Measurements from ENCODE around the gene HSPB6.

The HSPB6 gene

DNA sequence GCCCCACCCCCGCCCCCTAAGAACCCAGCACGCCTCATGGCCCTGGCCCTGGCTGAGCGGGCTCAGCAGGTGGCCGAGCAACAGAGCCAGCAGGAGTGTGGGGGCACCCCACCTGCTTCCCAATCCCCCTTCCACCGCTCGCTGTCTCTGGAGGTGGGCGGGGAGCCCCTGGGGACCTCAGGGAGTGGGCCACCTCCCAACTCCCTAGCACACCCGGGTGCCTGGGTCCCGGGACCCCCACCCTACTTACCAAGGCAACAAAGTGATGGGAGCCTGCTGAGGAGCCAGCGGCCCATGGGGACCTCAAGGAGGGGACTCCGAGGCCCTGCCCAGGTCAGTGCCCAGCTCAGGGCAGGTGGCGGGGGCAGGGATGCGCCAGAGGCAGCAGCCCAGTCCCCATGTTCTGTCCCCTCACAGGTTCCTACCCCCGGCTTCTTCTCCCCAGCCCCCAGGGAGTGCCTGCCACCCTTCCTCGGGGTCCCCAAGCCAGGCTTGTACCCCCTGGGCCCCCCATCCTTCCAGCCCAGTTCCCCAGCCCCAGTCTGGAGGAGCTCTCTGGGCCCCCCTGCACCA is 30.5 kb upstream of the HSPB6 start:
- in situ Hi-C loops (cut with MboI; ENCODE audit: low pct_unique_long_range_greater_than_20kb, low sequenced_read_pairs): no loop called here
- no peak for DNase-seq

DNA sequence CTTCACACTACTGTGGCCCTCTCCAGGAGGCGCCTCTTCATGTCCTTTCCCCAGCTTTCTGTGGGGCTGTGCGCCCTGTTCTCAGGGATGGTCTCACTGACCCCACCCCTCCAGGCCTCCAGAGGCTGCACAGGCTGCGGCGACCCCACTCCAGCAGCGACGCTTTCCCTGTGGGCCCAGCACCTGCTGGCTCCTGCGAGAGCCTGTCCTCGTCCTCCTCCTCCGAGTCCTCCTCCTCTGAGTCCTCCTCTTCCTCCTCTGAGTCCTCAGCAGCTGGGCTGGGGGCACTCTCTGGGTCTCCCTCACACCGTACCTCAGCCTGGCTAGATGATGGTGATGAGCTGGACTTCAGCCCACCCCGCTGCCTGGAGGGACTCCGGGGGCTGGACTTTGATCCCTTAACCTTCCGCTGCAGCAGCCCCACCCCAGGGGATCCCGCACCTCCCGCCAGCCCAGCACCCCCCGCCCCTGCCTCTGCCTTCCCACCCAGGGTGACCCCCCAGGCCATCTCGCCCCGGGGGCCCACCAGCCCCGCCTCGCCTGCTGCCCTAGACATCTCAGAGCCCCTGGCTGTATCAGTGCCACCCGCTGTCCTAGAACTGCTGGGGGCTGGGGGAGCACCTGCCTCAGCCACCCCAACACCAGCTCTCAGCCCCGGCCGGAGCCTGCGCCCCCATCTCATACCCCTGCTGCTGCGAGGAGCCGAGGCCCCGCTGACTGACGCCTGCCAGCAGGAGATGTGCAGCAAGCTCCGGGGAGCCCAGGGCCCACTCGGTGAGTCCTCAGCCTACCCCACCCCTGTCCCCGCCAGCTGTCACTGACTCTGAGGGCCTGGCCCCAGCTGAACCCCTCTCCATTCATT is 29.7 kb upstream of the HSPB6 start:
- DNase-seq: no peak
- in situ Hi-C loops (cut with MboI; ENCODE audit: low pct_unique_long_range_greater_than_20kb, low sequenced_read_pairs): no loop called here

DNA sequence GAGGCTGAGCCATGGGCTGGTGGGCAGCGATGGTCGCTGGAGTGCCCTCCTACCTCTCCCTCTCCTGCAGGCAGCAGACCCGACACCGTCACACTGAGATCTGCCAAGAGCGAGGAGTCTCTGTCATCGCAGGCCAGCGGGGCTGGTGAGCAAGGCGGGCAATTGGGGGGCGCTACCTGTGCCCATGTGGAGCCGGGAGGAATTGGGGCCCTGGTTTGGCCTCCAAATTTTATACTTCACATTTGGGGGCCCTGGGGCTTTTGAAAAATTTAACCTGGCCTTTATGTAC is 28.5 kb upstream of the HSPB6 start:
- DNase-seq: no peak
- in situ Hi-C loops (cut with MboI; ENCODE audit: low pct_unique_long_range_greater_than_20kb, low sequenced_read_pairs): no loop called here

DNA sequence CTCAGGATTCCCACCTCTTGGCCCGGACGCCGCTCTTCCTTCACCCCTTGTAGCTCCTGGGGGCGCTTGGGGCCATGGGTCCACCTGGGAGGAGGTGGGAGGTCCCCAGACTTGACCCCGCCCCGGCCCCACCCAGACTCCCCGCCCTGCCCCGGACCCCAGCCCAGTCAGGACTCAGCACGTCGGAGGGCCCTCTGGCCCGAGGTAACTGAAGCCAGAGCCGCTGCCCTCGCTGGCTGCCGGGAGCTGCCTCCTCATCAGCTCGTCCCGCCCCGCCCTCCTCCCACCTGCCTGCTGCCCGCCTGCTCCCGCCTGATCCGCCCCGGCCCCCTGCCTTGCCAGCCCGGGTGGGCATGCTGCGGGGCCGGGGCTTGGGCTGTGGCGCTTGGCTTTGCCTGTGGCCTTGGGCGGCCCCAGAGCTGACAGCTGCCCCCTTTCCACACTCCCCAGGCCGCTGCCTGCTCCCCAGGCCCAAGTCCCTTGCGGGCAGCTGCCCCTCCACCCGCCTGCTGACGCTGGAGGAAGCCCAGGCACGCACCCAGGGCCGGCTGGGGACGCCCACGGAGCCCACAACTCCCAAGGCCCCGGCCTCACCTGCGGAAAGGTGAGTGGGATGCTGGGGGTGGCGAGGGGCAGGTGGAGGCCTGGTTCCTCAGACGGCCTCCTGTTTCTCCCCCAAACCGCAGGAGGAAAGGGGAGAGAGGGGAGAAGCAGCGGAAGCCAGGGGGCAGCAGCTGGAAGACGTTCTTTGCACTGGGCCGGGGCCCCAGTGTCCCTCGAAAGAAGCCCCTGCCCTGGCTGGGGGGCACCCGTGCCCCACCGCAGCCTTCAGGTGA is 27.9 kb upstream of the HSPB6 start:
- in situ Hi-C loops (cut with MboI; ENCODE audit: low pct_unique_long_range_greater_than_20kb, low sequenced_read_pairs): no loop called here
- no peak for DNase-seq

DNA sequence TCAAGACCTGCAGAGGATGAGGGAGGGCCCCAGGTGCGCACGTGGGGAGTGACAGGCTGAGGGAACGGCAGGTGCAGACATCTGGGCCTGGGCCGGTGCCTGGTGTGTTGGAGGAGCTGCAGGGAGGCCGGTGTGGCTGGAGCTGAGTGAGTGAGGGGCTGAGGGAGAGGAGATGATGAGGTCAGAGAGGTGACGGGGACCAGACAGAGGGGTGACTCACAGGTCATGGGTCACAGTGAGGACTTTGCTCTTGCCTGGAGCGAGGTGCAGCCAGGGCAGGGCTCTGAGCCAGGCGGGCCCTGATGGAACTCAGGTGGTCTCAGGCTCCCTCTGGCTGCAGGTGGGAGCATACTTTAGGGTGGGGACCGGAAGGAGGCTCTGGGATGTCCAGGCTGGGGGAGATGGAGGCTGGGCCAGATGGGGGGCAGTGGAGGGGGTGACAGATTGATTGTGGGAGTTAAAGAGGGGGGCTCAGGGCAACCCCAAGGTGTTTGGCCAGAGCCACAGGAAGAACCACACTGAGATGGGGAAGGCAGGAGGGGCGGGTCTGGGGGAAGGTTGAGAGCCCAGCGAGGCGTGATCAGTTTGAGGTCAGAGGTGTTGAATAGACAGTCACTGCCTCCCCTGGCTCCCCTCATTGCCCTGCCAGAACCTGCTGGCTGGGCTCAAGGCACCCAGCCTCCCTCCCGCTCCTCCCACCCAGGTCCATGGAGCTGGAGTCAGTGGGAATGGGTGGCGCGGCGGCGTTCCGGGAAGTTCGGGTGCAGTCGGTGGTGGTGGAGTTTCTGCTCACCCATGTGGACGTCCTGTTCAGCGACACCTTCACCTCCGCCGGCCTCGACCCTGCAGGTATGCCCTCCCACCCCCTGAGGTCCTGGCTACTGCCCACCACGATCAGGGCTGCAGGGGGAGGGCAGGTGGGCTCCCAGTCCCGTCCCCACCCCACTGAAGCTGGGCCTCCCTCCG is 26.9 kb upstream of the HSPB6 start:
- in situ Hi-C loops (cut with MboI; ENCODE audit: low pct_unique_long_range_greater_than_20kb, low sequenced_read_pairs): no loop called here
- DNase-seq: no peak

DNA sequence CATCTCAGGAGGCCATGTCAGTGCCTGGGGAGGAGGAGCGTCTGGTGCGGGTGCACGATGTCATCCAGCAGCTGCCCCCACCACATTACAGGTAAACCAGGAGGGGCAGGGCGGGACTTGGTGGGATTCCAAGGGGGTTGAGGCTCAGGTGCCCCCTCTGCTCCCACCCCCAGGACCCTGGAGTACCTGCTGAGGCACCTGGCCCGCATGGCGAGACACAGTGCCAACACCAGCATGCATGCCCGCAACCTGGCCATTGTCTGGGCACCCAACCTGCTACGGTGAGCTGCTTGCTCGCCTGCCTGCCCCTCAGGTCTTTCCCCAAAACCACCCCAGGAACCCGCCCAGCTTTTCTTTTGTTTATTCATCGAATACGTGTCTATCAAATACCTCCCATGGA is 25.8 kb upstream of the HSPB6 start:
- in situ Hi-C loops (cut with MboI; ENCODE audit: low pct_unique_long_range_greater_than_20kb, low sequenced_read_pairs): no loop called here
- DNase-seq: no peak

DNA sequence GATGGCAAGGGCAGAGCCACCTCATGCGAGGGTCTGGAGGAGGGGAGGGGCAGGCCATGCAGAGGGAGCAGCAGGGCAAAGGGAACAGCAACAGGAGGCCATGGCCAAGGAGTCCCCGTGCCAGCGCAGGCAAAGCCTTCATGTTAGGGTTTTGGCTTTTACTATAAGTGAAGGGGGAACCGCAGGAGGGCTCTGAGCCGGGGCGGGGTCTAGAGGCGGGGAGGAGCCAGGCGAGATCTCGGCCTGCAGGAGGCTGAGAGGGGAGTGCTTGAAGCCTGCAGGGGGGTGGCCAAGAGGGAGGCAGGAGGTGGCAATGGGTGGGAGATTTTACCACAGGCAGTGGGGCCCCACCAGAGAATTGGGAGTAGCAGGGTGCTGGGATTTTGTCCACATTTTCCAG is 24.8 kb upstream of the HSPB6 start:
- in situ Hi-C loops (cut with MboI; ENCODE audit: low pct_unique_long_range_greater_than_20kb, low sequenced_read_pairs): no loop called here
- DNase-seq: no peak

DNA sequence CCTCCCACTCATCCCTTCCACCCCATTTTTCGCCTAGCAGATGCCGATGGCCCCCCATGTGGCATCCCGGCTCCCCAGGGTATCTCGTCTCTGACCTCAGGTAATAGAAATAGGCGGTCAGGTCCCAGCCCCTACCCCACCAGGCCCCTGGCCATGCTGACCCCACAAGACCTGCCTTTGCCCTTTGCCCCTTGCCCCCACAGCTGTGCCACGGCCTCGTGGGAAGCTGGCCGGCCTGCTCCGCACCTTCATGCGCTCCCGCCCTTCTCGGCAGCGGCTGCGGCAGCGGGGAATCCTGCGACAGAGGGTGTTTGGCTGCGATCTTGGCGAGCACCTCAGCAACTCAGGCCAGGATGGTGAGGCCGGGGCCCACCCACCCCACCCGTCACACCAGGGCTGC is 23.9 kb upstream of the HSPB6 start:
- in situ Hi-C loops (cut with MboI; ENCODE audit: low pct_unique_long_range_greater_than_20kb, low sequenced_read_pairs): no loop called here

DNA sequence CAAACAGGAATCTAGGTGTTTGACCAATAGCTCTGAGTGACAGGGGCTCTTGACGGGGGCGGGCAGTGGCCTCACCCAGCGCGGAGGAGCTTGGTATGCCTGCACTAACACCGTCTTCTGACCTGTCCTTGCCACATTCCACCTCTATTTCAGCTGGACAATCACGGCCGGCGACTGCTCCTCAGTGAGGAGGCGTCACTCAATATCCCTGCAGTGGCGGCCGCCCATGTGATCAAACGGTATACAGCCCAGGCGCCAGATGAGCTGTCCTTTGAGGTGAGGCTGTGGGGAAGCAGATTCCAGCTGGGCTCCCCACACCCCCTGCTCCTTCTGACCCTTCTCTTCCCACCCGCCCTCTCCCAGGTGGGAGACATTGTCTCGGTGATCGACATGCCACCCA is 23.2 kb upstream of the HSPB6 start:
- in situ Hi-C loops (cut with MboI; ENCODE audit: low pct_unique_long_range_greater_than_20kb, low sequenced_read_pairs): no loop called here
- no peak for DNase-seq

More for the DNA sequence above, 23.9 kb upstream of the HSPB6 start:
- DNase-seq: no peak

DNA sequence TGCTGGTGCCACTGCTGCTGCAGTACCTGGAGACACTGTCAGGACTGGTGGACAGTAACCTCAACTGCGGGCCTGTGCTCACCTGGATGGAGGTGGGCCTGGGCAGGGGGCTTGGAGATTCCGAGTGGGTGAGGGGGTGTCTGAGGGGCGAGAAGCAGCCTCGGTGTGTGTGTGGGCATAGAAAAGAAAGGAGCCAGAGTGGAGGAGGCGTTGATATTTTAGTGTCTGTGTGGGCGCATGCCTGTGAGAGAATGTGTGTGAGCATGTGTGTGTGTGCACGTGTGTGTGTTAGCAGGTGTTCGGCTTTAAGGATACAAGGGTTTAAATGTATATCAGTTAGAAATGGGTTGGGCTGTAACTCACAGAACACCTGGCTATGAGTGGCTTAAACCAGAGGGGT is 22.2 kb upstream of the HSPB6 start:
- no peak for DNase-seq
- in situ Hi-C loops (cut with MboI; ENCODE audit: low pct_unique_long_range_greater_than_20kb, low sequenced_read_pairs): no loop called here

DNA sequence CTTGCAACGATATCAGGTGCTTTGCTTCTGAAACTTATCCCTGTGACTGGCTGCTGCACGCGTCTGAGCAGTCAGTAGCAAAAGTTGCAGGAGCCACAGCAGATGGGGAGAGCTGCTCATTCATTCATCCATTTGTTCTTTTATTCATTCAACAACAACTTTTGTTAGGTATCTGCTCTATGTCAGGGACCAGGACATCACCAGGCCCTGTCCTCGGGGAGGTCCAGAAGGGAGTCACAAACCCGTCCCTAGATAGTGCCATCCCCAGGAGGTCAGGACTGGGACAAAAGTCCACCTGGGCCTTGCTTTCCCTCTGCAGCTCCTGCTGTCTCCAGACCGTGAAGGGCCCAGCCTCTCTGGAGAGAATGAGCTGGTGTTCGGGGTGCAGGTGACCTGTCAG is 21.1 kb upstream of the HSPB6 start:
- in situ Hi-C loops (cut with MboI; ENCODE audit: low pct_unique_long_range_greater_than_20kb, low sequenced_read_pairs): no loop called here
- no peak for DNase-seq

DNA sequence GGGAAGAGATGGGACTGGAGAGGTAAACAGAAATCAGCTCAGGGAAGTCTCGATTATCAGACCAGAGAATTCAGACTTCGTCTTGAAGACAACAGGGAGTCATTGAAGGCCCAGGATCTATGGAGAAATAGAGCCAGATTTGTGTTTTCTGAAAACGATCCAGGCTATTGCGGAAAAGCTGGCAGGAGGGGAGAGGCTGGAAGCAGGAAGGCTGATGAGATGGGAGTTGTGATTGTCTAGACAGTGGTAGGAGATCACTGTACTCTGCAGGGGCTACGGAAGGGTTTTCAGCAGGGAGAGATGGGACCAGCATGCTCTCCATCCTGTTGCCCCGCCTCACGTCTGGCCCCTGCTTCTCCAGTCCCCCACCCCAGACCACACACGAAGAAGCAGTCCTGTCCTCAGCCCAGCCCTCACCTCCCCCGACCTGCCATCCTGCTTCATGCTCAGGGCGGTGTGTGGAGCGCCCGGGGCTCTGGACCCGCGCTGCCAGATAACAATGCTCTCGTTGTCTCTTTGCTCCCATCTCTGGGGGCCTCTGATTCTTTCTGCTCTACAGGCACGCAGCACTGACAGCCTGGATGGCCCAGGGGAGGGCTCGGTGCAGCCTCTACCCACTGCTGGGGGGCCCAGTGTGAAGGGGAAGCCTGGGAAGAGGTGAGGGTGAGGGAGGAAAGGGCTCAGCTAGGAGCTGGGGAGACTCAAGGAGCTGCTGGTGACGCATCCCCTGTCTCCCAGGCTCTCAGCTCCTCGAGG is 20.4 kb upstream of the HSPB6 start:
- in situ Hi-C loops (cut with MboI; ENCODE audit: low pct_unique_long_range_greater_than_20kb, low sequenced_read_pairs): no loop called here
- DNase-seq: no peak

DNA sequence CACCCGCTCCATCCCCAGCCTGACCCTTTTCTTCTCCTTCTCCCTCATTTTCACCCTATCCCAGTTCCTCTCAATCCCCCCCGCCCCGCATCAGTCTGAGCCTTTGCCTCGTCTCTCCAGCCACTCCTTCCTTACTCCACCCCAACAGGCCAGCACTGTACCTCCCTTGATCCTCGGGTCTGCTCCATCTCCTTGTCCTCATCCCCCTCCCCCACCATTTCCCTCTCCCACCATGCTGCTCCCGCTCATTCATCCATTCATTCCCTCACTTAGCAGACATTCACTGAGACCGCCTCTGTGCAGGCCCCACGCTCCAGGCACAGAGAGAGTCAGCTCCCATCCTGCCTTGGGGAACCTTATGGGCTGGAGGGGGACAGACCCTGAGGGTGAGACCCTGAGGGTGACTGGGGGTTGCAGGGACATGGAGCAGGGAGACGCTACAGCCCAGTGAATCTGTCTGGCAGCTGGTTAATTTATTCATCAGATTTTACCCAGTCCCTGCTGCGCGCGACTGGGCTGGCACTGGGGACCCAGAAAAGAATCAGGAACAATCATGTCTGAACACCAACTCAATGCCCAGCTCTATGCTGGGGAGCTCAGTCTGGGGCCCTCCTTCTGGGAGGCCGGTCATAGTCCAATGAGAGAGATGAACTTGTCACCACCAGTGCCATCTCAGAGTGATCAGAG is 19.4 kb upstream of the HSPB6 start:
- no peak for DNase-seq
- in situ Hi-C loops (cut with MboI; ENCODE audit: low pct_unique_long_range_greater_than_20kb, low sequenced_read_pairs): no loop called here

DNA sequence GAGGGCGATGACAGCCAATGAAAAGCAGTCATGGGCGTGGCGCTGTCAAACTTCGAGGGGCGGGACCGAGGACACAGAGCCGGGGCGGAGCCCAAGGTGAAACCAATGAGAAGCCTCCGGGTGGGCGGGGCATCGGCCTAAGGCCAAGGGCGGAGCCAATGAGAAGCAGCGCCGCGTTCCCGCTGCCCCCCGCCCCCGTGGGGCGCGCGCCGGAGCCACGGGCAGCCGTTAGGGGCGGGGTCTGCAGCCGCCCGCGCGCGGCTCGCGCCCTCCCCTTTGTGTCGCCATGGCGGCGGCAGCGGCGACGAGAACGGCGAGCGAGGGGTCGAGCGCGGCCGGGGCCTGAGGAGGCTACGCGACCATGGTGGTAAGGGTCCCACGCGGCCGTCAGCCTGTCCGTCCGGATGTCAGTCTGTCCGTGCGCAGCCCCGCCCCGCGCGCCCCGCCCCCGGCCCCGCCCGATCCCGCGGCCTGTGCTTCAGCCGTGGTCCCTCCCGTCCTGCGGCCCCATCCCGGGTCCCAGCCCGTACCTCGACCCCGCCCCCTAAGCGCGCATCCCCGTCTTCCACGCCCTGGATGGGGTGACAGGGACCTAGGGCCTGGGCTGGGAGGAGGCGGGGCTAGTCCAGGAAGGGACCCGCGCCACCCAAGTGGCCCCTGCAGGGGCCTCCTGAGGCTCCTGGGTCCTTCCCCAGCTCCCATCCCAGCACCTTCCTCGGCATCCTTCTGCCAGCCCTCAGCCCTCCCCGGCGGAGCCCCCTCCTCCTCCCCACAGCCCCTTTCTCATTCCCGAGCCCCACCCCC is 18.7 kb upstream of the HSPB6 start, which contains the start of gene ARHGAP33:
Gene ARHGAP33, plus strand, starts transcription at position 267 of the 804 bp plus-strand sequence. Its CDS starts 95 bp downstream, at position 362.
- in situ Hi-C loops (cut with MboI; ENCODE audit: low pct_unique_long_range_greater_than_20kb, low sequenced_read_pairs): no loop called here
- DNase-seq: peak; percentile 96

DNA sequence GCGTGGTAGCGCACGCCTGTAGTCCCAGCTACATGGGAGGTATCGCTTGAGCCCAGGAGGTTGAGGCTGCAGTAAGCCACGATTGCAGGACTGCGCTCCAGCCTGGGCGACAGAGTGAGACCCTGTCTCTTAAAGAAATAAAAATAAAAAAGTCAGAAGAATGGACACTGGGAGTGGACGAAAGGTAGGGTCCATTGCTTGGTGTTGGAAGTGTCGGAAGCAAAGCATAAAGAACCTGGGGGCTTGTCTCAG is 18.1 kb upstream of the HSPB6 start:
- in situ Hi-C loops (cut with MboI; ENCODE audit: low pct_unique_long_range_greater_than_20kb, low sequenced_read_pairs): no loop called here
- no peak for DNase-seq

DNA sequence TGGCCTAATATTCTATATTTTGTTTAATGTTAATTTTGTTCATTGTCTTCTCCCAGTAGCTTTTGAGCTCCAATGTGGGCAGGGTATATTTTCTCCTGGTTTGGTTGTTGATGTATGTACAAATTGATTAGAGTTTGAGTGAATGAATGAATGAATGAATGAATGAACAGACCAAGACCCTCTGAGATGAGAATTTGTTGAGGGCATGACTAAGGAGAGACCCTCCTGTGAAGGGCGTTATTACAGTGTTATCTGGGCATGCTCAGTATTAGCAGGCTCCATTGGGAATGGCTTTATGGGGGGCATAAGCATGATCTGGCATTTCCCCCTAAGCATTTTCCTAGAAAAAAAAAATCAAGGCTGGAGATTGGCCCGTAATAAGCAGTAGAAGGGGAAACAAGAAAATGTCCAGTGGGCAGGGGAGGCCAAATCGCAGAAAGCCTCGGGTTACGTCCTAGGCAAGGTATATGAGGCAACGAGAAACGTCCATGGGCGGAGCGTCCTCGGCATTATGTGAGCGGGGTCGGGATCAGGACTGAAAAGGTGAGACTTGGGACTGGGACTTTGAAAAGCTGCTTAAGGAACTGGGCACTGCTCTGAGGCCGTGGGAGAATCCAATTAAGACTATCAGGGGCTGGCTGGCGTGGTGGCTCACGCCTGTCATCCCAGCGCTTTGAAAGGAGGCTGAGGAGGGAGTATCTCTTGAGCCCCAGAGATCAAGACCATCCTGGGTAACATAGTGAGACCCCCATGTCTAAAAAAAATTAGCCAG is 17.6 kb upstream of the HSPB6 start:
- in situ Hi-C loops (cut with MboI; ENCODE audit: low pct_unique_long_range_greater_than_20kb, low sequenced_read_pairs): no loop called here
- no peak for DNase-seq
